GM23338 (cell line): ENCODE results near the gene RUVBL1.

Experiments used
- CREB1 ChIP-seq: fragments of 250-450 bp; sonication (Bioruptor Pico); IDR thresholded peaks from 2 replicates; pipeline ENCODE4 v1.5.0; 2020; ENCODE audit warnings: low read depth, mild to moderate bottlenecking, moderate library complexity
- EZH2 ChIP-seq: fragments of 200-600 bp; sonication (generic); IDR thresholded peaks from one replicate; pipeline ENCODE4 v1.8.0; 2017; ENCODE audit warnings: antibody characterized with exemption, mild to moderate bottlenecking, low read depth; ENCODE audit not compliant: unreplicated experiment
- EZH2phosphoT487 ChIP-seq: fragments of 200-600 bp; sonication (generic); IDR thresholded peaks from one replicate; pipeline ENCODE4 v1.8.1; 2018; ENCODE audit warnings: antibody characterized with exemption; ENCODE audit not compliant: unreplicated experiment
- JUNB ChIP-seq: IDR thresholded peaks from one replicate; pipeline ENCODE4 v1.6.1; 2016; ENCODE audit warnings: antibody characterized with exemption; ENCODE audit not compliant: unreplicated experiment
- POLR2AphosphoS5 ChIP-seq: IDR thresholded peaks from 2 replicates; pipeline ENCODE4 v1.6.1; 2016; ENCODE audit warnings: antibody characterized with exemption, low read depth
- STAT1 ChIP-seq: IDR thresholded peaks from one replicate; pipeline ENCODE4 v1.6.1; 2016; ENCODE audit warnings: antibody characterized with exemption; ENCODE audit not compliant: unreplicated experiment
- ZNF331 ChIP-seq: fragments of 250-450 bp; sonication (Bioruptor Pico); IDR thresholded peaks from 2 replicates; pipeline ENCODE4 v1.5.0; 2020; ENCODE audit warnings: low read depth, mild to moderate bottlenecking, moderate library complexity
- ZNF462 ChIP-seq: fragments of 250-450 bp; sonication (Bioruptor Pico); IDR thresholded peaks from 2 replicates; pipeline ENCODE4 v1.5.0; 2020; ENCODE audit warnings: mild to moderate bottlenecking, moderate library complexity
- TF ChIP-seq, protein P1 (sequence below), 2 experiments: fragments of 200-600 bp in 1 of 2; sonication (generic) in 1 of 2; conservative IDR thresholded peaks; 2 replicates each; pipeline versions ENCODE4 v1.5.1 to v1.6.1; 2016 to 2017; ENCODE audit warnings: antibody characterized with exemption in 2 of 2, low read depth in 2 of 2, mild to moderate bottlenecking in 2 of 2, moderate library complexity in 1 of 2
- TF ChIP-seq, protein P2 (sequence below): IDR thresholded peaks from one replicate; pipeline ENCODE4 v1.6.1; 2018; ENCODE audit warnings: antibody characterized with exemption; ENCODE audit not compliant: unreplicated experiment
- TF ChIP-seq, protein P3 (sequence below): IDR thresholded peaks from 2 replicates; pipeline ENCODE4 v1.6.1; 2016; ENCODE audit warnings: antibody characterized with exemption

DNA sequence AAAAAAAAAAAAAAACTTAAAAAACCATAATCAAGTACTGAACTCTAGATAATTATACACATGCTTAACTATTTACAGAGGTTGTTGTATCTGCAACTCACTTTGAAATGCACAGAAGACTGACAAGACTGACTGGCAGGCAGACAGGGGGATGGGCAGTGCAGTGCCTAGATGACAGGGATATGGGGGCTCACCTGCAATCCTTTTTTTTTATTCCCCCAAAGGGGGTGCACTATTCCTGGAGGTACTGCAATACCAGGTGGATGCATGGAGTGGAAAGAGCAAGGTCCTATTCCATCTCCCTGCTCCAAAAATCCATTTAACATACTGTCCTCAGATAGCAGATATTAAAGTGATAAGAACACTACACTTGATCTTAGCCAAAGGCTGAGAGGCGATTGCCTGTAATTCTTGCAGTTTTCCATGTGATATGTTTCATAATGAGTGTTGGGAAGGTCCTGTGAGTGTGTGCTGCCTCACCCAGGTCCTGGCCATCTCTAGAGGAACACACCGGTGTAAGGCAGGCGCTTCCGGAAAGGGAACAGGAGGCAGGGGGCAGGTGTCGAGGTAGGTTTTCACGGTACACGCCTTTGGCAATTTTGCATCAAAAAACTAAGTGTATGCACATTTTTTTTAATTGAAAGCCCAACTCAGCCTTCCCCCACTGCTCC is 48.6 kb downstream of the RUVBL1 start:
- no peak for TF ChIP-seq EZH2
- TF ChIP-seq, protein P1, sequence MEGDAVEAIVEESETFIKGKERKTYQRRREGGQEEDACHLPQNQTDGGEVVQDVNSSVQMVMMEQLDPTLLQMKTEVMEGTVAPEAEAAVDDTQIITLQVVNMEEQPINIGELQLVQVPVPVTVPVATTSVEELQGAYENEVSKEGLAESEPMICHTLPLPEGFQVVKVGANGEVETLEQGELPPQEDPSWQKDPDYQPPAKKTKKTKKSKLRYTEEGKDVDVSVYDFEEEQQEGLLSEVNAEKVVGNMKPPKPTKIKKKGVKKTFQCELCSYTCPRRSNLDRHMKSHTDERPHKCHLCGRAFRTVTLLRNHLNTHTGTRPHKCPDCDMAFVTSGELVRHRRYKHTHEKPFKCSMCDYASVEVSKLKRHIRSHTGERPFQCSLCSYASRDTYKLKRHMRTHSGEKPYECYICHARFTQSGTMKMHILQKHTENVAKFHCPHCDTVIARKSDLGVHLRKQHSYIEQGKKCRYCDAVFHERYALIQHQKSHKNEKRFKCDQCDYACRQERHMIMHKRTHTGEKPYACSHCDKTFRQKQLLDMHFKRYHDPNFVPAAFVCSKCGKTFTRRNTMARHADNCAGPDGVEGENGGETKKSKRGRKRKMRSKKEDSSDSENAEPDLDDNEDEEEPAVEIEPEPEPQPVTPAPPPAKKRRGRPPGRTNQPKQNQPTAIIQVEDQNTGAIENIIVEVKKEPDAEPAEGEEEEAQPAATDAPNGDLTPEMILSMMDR (conservative IDR thresholded peaks at IDR 0.05; ENCODE audit: low read depth in 2 of 2) = no peak
- TF ChIP-seq, protein P2, sequence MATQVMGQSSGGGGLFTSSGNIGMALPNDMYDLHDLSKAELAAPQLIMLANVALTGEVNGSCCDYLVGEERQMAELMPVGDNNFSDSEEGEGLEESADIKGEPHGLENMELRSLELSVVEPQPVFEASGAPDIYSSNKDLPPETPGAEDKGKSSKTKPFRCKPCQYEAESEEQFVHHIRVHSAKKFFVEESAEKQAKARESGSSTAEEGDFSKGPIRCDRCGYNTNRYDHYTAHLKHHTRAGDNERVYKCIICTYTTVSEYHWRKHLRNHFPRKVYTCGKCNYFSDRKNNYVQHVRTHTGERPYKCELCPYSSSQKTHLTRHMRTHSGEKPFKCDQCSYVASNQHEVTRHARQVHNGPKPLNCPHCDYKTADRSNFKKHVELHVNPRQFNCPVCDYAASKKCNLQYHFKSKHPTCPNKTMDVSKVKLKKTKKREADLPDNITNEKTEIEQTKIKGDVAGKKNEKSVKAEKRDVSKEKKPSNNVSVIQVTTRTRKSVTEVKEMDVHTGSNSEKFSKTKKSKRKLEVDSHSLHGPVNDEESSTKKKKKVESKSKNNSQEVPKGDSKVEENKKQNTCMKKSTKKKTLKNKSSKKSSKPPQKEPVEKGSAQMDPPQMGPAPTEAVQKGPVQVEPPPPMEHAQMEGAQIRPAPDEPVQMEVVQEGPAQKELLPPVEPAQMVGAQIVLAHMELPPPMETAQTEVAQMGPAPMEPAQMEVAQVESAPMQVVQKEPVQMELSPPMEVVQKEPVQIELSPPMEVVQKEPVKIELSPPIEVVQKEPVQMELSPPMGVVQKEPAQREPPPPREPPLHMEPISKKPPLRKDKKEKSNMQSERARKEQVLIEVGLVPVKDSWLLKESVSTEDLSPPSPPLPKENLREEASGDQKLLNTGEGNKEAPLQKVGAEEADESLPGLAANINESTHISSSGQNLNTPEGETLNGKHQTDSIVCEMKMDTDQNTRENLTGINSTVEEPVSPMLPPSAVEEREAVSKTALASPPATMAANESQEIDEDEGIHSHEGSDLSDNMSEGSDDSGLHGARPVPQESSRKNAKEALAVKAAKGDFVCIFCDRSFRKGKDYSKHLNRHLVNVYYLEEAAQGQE = no peak
- TF ChIP-seq POLR2AphosphoS5 = no peak
- TF ChIP-seq CREB1 (CRISPR knock-in tag) = no peak
- no peak for TF ChIP-seq EZH2phosphoT487
- no peak for TF ChIP-seq STAT1
- TF ChIP-seq ZNF462 (CRISPR knock-in tag) = no peak
- TF ChIP-seq ZNF331 (CRISPR knock-in tag) = no peak
- TF ChIP-seq JUNB = no peak
- TF ChIP-seq, protein P3, sequence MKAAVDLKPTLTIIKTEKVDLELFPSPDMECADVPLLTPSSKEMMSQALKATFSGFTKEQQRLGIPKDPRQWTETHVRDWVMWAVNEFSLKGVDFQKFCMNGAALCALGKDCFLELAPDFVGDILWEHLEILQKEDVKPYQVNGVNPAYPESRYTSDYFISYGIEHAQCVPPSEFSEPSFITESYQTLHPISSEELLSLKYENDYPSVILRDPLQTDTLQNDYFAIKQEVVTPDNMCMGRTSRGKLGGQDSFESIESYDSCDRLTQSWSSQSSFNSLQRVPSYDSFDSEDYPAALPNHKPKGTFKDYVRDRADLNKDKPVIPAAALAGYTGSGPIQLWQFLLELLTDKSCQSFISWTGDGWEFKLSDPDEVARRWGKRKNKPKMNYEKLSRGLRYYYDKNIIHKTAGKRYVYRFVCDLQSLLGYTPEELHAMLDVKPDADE = no peak
